ENCODE measurements around the gene CNTNAP2.

DNA sequence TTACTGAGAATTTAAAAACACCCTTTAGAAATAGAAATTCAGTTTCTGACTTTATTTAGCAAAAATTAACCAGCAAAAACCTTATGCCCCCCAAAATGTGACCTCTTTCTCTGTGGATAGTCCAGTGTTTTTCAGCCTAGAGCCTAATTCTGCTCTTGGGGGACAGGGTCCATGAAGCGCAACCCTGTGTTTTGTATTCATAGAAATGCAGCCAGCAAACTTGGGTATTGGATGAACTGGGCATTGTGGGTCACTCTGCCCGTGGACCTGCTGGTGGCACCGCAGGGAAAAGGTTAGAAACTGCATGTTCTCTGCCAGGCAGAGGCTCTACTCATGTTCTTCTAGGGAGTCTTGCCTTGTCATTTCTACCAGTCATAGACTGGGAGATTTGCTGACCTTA is 1686.5 kb downstream of the CNTNAP2 start:
- TF ChIP-seq EZH2phosphoT487 (IDR thresholded peaks at IDR 0.05; ENCODE audit: insufficient read depth, low read depth) (no peak), EZH2 (IDR thresholded peaks at IDR 0.05; ENCODE audit: insufficient read depth, poor library complexity, severe bottlenecking) (no peak)

All from GM23248 (cell line).